ENCODE data around the gene TIPARP.
"Not testable (repeated sequence)": the region's sequence is repeated elsewhere in the genome, so short reads cannot be mapped to it uniquely, and the experiment has no call there.

The TIPARP gene

DNA sequence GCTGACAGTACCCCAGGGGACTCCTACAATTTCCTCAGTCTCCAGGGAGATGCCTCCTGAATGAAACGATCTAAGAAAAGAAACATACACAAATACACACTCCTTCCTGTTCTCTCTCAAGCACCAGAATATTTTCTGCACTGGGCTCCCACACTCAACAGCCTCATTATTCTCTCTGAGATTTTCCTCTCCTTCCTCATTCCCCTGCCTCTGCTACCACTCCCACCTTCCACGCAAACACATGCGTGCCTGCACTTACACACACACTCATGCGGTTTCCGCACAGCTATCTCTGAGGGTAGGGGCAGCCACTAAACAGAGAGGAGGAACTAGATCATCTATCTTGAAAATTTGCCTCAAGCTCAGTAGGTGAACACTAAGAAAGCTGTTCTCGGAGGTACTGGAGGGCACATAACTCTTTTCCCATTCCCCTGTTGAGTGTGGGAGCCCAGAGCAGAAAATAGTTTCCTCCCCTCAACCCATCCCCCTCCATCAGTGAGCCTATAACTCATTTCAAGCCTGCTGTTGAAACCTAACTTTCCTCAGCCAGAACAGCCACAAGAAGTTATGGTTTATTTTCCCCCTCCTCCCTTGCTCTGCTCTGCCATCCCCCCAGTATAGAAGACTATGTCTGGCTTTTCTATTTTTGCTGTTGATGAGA, 30.5 kb upstream of the TIPARP start:
- H3K4me3 ChIP-seq: no peak overlapping the region
- no peak overlapping the region for H3K27ac ChIP-seq

DNA sequence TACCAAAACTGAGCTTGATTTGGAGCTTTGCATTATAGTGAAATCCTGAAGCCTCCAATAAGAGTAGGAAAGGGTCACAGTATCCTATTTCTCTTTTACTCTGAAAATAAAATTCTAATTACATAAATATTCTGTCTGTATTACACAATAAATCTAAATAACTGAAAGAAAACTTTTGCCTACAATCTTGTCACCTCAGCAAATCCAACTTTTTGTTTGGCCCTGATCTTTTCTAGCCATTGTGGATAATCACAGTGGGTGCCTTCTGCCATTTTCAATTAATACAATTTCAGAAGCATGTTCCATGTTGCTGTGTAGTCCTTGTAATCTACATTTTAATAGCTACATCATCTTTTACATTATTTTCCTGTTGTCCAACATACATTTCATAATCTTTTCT, 29.4 kb upstream of the TIPARP start:
- H3K4me3 ChIP-seq: no peak overlapping the region
- H3K27ac ChIP-seq: no peak overlapping the region

DNA sequence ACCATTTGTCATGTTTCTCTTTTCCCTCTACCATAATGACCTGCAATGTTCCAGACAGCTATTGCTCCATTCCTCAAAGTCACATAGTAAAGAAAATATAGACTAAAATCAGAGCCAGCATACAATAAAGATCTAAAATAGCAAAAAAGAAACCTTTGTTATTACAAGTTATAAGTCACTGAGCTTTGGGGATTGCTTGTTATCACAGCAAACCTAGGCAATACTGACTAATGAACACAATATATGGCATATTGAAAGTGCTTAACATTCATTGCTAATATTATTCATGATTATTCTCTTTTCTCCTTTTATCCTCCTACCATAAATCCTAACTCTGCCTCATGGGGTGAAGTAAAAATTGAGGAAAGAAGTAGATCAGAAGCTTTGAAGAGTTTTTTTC, 27.4 kb upstream of the TIPARP start:
- no peak overlapping the region for H3K27ac ChIP-seq
- H3K4me3 ChIP-seq: no peak overlapping the region

DNA sequence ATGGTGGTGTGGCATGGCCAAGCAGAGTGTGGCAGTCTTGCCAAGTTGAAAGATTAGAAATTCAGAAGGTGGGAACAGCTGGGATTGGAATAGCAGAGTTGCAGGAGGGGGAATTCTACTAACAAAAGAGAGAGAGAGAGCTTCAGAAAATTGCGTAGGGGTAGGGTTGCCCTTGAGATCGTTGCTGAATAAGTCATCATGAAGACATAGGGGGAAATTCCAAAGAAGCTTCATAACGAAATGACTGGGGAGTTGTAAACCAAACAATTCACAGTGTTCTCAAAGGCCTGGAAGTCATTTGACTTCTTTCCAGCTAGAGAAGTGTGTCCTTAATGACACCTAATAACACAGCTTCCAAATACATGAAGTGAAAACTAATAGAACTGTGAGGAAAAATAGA, 26.3 kb upstream of the TIPARP start:
- Histone ChIP-seq H3K4me3 (no peak overlapping the region), H3K27ac (no peak overlapping the region)

DNA sequence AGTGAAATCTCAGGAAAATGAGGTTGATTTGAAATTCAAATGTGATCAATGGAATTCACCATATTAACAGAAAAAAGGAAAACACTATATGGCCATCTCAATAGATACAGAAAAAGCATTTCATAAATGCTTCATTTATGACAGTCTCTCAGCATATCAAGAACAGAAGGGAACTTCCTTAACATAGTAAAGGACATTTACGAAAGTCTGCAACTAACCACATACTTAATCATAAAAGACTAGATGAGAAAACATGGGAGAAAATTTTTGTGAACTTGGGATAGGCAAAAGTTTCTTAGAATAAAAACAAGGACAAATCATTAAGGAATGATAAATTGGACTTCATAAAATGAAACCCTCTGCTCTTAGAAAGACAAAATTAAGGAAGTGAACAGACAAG, 24.7 kb upstream of the TIPARP start:
- H3K4me3 ChIP-seq: no peak overlapping the region
- H3K27ac ChIP-seq: no peak overlapping the region

DNA sequence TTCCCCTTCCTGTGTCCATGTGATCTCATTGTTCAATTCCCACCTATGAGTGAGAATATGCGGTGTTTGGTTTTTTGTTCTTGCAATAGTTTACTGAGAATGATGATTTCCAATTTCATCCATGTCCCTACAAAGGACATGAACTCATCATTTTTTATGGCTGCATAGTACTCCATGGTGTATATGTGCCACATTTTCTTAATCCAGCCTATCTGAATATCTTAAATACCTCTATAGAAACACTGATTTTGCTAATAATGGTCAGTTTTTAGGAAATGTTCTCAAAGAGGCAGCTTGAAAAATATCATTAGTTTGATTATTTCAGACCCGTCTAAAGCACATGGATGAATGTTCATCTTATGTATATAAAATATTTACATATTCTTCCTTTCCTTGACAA, 21.7 kb upstream of the TIPARP start:
- not testable (repeated sequence) for H3K4me3 ChIP-seq, H3K27ac ChIP-seq

GRCh38 chr3:156654834-156655233, 19.6 kb upstream of the TIPARP start:
- no peak overlapping the region for H3K27ac ChIP-seq
- H3K4me3 ChIP-seq: no peak overlapping the region

DNA sequence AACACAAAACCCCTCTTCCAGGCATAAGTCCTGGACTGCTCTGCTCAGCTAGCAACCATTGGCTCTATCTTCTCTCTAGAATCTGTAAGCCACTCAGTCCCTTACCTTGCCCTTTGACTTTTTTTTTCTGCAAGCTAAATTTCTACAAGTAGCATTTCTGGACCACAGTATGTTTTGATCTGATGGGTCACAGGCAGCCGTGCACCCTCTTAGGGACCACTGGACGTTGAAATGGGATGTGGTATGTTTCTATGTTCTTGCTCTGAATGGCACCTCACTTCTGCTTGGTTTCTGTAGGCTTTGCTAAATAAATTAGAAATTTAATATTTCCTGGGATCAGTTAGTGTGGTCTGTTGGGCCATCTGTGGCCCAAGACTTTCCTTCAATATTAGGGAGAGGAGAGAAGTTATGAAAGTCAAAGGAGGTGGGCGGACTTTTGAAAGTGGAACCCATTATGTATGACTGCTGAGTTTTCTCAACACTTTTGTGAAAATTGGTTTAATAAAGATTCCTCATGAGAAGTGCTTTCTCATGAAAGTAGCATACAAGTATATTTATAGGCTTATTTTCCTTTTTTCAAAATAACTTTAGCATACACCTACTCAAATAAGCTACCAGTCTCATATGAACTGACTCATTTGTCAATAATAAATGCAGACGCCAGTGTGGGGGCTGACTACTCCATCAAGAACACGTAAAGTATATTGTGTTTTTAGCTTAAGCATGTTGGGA, 18.4 kb upstream of the TIPARP start:
- no peak overlapping the region for H3K4me3 ChIP-seq
- no peak overlapping the region for H3K27ac ChIP-seq

DNA sequence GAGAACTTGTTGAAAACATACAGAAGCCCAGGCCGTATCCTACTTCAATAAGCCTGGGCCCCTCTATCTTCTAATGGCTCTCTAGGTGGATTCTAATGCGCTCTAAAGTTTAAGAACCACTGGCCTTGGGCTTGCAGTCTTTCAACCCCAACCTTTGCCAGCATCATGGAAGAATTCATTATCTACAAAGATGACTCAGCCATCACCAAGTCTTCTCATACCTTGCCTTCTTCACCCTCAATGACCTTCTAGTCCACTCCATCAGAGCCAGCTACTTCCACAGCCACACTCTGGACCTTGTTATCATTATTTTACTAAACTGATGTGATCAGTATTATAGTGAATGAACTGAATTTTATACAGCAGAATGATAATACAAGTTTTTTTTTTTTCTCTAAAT, 16.9 kb upstream of the TIPARP start:
- H3K27ac ChIP-seq: no peak overlapping the region

DNA sequence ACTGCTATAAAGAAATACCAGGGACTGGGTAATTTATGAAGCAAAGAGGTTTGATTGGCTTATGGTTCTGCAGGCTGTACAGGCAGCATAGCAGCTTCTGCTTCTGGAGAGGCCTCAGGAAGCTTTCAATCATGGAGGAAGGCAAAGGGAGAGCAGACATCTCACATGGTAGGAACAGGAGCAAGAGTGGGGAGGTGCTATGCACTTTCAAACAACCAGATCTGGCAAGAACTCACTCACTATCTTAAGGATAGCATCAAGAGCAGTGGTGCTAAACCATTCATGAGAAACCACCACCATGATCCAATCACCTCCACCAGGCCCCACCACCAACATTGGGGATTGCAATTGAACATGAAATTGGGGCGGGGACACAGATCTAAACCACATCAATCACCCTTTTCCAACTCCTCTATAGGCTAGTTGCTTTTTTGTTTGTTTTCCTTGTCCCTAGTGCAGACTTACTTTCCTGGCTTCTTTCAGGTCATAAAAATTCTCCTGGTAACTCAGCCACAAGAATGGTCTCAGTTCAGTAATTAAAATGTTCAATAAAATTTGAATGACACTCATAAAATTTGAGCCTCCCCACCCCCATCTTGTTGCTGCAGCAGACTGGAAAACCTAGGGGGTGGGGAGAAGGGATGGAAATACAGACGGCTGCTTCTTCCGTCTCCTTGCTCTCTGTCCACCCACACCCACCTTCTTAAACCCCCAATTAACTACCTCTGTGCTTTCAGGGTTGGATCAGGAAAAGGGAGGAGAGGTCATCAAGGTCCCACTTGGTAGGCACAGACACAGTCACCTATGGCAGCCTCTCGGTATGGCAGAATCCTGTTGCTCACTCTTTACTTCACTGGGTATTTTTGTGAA, 16.3 kb upstream of the TIPARP start:
- no peak overlapping the region for H3K27ac ChIP-seq
- no peak overlapping the region for H3K4me3 ChIP-seq

More for the DNA sequence above, 16.9 kb upstream of the TIPARP start:
- no peak overlapping the region for H3K4me3 ChIP-seq

DNA sequence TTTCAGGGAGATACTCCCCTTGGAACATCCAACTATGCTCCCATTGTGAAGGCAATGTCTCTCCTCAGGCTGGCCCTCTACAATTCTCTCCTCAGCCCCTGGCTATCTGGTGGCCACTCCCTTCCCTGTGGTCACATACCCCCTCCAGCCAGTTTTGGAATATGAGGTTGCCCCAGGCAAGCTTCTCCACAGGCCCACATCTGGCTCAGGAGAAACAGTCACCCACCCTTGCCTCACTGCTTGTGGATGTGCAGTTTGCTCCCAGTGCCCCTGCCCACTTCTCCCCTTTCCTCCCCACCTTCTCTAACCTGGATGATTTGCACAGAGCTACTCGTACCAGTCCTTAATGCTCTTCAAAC, 15.7 kb upstream of the TIPARP start:
- H3K27ac ChIP-seq: no peak overlapping the region
- H3K4me3 ChIP-seq: no peak overlapping the region

GRCh38 chr3:156659260-156659659, 15.1 kb upstream of the TIPARP start:
- no peak overlapping the region for H3K4me3 ChIP-seq

DNA sequence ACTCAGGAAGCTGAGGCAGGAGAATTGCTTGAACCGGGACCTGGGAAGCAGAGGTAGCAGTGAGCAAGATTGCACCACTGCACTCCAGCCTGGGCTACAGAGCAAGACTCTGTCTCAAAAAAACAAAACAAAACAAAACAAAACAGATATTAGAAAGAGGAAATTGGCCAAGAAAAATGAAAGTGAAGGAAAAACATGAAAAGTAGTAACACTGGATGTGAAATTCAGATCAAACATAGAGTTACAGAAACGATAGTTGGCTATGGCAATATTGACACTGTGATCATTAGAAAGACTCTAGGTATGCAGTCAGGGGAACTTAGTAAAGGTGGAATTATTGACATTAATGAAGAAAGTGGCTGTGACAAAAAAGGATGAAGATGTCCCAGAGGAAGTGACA, 13.2 kb upstream of the TIPARP start:
- Histone ChIP-seq H3K27ac (peak overlapping the region in 1 of 21 experiments; percentile 37), H3K4me3 (no peak overlapping the region)

More at GRCh38 chr3:156659260-156659659, 15.1 kb upstream of the TIPARP start:
- no peak overlapping the region for H3K27ac ChIP-seq

DNA sequence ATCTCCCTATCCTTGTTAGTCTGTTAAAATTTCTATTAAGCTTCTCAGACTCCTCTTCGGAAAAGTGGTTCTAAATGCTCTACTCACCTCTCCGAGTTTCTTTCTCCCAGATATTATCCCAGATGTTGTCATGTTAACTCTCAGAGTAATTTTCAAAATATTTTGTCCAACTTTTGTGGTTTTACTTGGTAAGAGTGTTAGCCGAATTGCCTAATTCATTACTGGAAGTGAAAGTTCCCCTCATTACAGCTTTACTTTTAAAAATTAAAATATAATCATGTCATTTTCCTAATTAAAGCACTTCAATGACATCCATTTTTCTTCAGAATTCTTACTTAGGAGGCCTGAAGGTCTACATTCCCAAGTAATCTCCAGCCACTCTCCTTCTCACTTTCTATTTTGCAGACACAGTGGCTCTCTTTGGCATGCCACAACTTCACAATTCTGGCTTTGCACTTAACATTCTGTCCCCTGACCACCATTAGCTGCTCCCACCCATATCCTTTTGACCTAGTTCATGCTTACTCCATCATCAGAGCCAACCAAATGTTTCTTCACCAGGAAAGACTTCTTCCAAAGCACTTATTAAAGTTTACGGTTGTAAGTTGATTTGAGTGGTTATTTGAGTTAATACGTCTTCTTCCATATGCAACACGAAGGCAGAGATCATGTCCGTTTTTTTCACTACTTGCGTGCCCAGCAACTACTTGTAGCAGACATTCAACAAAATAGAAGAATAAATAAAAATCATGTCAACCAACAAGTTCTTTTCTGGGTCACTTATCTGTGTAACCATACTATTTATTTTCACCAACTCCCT, 10.2 kb upstream of the TIPARP start:
- Histone ChIP-seq H3K27ac (peak overlapping the region in 4 of 21 experiments; percentile 24 to 69 (median 44)), H3K4me3 (no peak overlapping the region)

GRCh38 chr3:156664831-156665178, 9.6 kb upstream of the TIPARP start:
- Histone ChIP-seq H3K4me3 (no peak overlapping the region), H3K27ac (peak overlapping the region in 5 of 21 experiments; percentile 17 to 69 (median 39))

DNA sequence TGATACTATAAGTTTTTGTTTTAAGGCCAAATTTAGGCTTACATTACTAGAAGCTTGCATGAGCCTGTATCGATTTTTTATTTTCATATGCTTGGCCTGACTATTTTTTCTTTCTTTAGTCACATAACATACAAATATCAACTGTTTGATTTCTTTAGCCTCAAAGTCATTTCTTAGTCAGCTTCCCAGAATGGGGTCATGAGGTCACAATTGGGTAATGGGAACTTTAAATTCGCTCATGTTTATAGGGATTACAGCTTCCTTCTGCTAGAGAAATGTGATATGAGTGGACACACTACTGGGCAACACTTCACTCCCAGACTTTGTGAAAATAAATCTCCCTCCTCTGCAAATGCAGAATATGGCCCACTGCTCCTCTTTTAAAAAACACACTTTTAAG, 9.1 kb upstream of the TIPARP start:
- Histone ChIP-seq H3K4me3 (no peak overlapping the region), H3K27ac (peak overlapping the region in 3 of 21 experiments; percentile 17 to 69 (median 39))

DNA sequence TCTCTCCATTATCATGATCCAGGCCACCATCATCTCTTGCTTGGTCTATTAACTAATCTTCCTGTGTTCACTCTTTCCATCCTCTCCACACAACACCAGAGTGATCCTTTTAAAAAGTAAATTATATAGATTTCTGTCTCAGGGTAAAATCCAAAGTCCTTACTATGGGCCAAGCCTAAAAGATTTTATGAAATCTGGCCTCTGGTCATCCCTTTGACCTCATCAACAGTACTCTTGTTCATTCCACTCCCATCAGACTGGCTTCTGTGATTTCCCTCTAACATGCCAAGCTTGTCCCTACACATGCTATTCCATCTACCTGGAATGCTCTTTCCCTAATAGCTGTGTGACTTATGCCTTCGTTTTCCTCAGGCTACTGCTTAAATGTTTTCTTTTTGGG, 8.3 kb upstream of the TIPARP start:
- Histone ChIP-seq H3K4me3 (no peak overlapping the region), H3K27ac (no peak overlapping the region)

GRCh38 chr3:156668073-156668763, 6.2 kb upstream of the TIPARP start:
- H3K27ac ChIP-seq: peak overlapping the region in 1 of 21 experiments; percentile 37

DNA sequence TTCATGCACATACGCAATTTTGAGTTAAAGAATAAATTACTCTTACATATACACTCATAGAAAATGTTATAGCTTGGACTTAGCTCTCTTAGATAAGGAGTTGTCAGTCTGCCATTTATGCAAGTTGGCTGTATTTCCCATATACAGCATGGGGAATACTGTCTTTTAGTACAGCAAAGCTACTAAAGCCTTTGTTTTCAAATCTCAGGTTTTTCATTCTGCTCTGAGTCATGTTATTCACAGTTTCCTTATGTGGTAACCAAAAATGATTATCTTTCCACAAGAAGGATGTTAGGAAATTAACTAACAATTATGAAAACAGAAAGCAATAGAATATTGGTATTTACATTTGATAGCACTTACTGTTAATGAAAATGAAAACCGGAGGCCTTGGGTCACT, 4.3 kb upstream of the TIPARP start:
- H3K27ac ChIP-seq: no peak overlapping the region

More at GRCh38 chr3:156668073-156668763, 6.2 kb upstream of the TIPARP start:
- H3K4me3 ChIP-seq: no peak overlapping the region

More for the DNA sequence above, 4.3 kb upstream of the TIPARP start:
- H3K4me3 ChIP-seq: no peak overlapping the region

Data from skin epidermis (tissue), 12 donors.